CD4-positive, alpha-beta T cell (primary cell): Measurements from ENCODE around the gene RGCC. TPM values are rescaled to one million over a fixed set of nuclear protein-coding genes. Genes with fewer than 3 reads are reported as not detected.
"Not testable (repeated sequence)": the region's sequence is repeated elsewhere in the genome, so short reads cannot be mapped to it uniquely, and the experiment has no call there.

Experiments
- ATAC-seq: fragments of 200-7000 bp; cut with Tn5 transposase; one replicate; pipeline ENCODE4 v1.10.0; 2022; ENCODE audit warnings: mild to moderate bottlenecking; ENCODE audit not compliant: poor library complexity
- CTCF ChIA-PET: fragments of 350-600 bp; sonication (Branson Sonifier 250); formaldehyde crosslinking; loops from one replicate; lab custom pipeline; 2021; ENCODE audit warnings: antibody characterized with exemption, inconsistent platforms; lab: Charles Lee
- POLR2A ChIA-PET: fragments of 350-600 bp; sonication (Branson Sonifier 250); formaldehyde crosslinking; loops from one replicate; lab custom pipeline; 2021; ENCODE audit warnings: antibody characterized with exemption, inconsistent platforms; lab: Charles Lee
- DNase-seq, 14 experiments: peaks; one replicate each; pipeline ENCODE4 v3.0.0-alpha.2; 2013 to 2020; ENCODE audit warnings: mixed read lengths in 2 of 14
- H3K27ac ChIP-seq, 2 donors: one replicate each; pipeline versions ENCODE4 v1.5.1 to v1.7.0; 2013; ENCODE audit warnings: low read length in 2 of 2, low read depth in 1 of 2, mild to moderate bottlenecking in 1 of 2
- H3K27me3 ChIP-seq, 2 experiments: 1 replicate in 1 of 2; 2 replicates in 1 of 2; pipeline versions ENCODE4 v1.6.1 to v1.7.0; 2013; ENCODE audit warnings: low read length in 2 of 2, control low read depth in 1 of 2, mild to moderate bottlenecking in 1 of 2, moderate library complexity in 1 of 2; ENCODE audit not compliant: insufficient read depth in 2 of 2, control insufficient read depth in 1 of 2
- H3K36me3 ChIP-seq: one replicate; pipeline ENCODE4 v1.6.1; 2013; ENCODE audit warnings: low read length, control low read depth; ENCODE audit not compliant: insufficient read depth
- H3K4me1 ChIP-seq: one replicate; pipeline ENCODE4 v1.6.1; 2013; ENCODE audit warnings: low read length, control low read depth; ENCODE audit not compliant: insufficient read depth
- H3K4me3 ChIP-seq: one replicate; pipeline ENCODE4 v1.5.1; 2013; ENCODE audit warnings: mild to moderate bottlenecking, low read length, moderate library complexity
- H3K9me3 ChIP-seq, 2 experiments: 1 replicate in 1 of 2; 2 replicates in 1 of 2; pipeline versions ENCODE4 v1.6.1 to v1.7.0; 2013; ENCODE audit warnings: low read length in 2 of 2, mild to moderate bottlenecking in 2 of 2, control low read depth in 1 of 2, moderate library complexity in 1 of 2; ENCODE audit not compliant: control insufficient read depth in 1 of 2, insufficient read depth in 1 of 2
- H3K27ac Mint-ChIP-seq: one replicate; pipeline ENCODE4 v1.8.0; 2020; ENCODE audit warnings: mixed read lengths
- H3K27me3 Mint-ChIP-seq: one replicate; pipeline ENCODE4 v1.8.0; 2021; ENCODE audit warnings: mixed read lengths
- H3K36me3 Mint-ChIP-seq: one replicate; pipeline ENCODE4 v1.8.0; 2021; ENCODE audit warnings: low read depth, mixed read lengths
- H3K4me1 Mint-ChIP-seq: one replicate; pipeline ENCODE4 v1.8.0; 2021; ENCODE audit warnings: low read depth, mixed read lengths
- H3K4me3 Mint-ChIP-seq: one replicate; pipeline ENCODE4 v1.8.0; 2020; ENCODE audit warnings: mild to moderate bottlenecking, mixed read lengths
- H3K9me3 Mint-ChIP-seq: one replicate; pipeline ENCODE4 v1.8.0; 2020; ENCODE audit warnings: mixed read lengths
- intact Hi-C, 2 experiments: fragments of 100-400 bp; cut with DNase I in 1 of 2; cut with micrococcal nuclease in 1 of 2; formaldehyde crosslinking; loops; one replicate each; pipeline versions ENCODE4 v1.15.1 to v1.9.0; 2023 to 2025; cut with DNase I, micrococcal nuclease
- total RNA-seq, 174 experiments: library from RNA in 2 of 174; stranded (reverse) in 2 of 174; gene quantifications; one replicate each; pipeline ENCODE4 v1.2.3 and lab custom pipeline; 2021 to 2026
- TF ChIP-seq, protein P1 (sequence below): fragments of 200-600 bp; IDR thresholded peaks from one replicate; pipeline ENCODE4 v1.8.0; 2022; ENCODE audit warnings: antibody characterized with exemption, mild to moderate bottlenecking

RGCC gene
- total RNA-seq, 2 experiments from 2014 or later: 752 to 758 TPM

DNA sequence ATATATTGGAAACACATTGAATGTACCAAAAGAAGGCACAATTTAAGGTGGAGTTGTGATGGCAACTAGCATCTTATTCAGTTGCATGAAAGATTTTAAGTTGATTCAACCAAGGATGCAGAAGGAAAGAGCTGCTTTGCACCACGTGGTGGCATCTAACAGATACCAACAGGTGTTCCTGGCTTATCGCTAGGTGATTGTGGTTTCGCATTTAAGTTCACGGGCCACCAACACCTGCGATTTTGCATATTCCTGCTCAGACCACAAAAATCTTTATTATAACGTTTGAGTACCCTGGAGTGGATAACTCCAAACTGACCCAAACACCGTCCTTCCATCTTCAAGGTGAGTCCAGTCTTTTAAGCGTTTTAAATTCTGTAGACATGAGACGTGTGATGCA is 45.3 kb downstream of the RGCC start:
- Histone ChIP-seq H3K27ac (no peak overlapping the region), H3K4me3 (no peak overlapping the region), H3K27me3 (no peaks in the 10 kb centered on the region), H3K4me1 (peaks cover 52% of the 10 kb centered on the region), H3K9me3 (no peaks in the 10 kb centered on the region), H3K36me3 (no peaks in the 10 kb centered on the region)
- H3K36me3 Mint-ChIP-seq: peaks cover 4% of the 10 kb centered on the region
- DNase-seq (peak in 10 of 14 experiments; percentile 14 to 66 (median 38)), ATAC-seq (peak; percentile 74)
- intact Hi-C loops: no loop called here
- TF ChIP-seq, protein P1, sequence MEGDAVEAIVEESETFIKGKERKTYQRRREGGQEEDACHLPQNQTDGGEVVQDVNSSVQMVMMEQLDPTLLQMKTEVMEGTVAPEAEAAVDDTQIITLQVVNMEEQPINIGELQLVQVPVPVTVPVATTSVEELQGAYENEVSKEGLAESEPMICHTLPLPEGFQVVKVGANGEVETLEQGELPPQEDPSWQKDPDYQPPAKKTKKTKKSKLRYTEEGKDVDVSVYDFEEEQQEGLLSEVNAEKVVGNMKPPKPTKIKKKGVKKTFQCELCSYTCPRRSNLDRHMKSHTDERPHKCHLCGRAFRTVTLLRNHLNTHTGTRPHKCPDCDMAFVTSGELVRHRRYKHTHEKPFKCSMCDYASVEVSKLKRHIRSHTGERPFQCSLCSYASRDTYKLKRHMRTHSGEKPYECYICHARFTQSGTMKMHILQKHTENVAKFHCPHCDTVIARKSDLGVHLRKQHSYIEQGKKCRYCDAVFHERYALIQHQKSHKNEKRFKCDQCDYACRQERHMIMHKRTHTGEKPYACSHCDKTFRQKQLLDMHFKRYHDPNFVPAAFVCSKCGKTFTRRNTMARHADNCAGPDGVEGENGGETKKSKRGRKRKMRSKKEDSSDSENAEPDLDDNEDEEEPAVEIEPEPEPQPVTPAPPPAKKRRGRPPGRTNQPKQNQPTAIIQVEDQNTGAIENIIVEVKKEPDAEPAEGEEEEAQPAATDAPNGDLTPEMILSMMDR: no peak
- POLR2A ChIA-PET: interaction anchor here (0.6 to 2.0 kb wide), 5 partner anchors 10 to 44 kb away, joined by 3 to 11 read pairs (median 5); partner anchors contain the start of gene RGCC
- H3K4me3 Mint-ChIP-seq: peak overlapping the region; percentile 44
- H3K4me1 Mint-ChIP-seq: peaks cover 63% of the 10 kb centered on the region
- CTCF ChIA-PET: no interaction called here
- peak overlapping the region; percentile 80 for H3K27ac Mint-ChIP-seq
- no peaks in the 10 kb centered on the region for H3K27me3 Mint-ChIP-seq
- H3K9me3 Mint-ChIP-seq: peaks cover 4% of the 10 kb centered on the region

DNA sequence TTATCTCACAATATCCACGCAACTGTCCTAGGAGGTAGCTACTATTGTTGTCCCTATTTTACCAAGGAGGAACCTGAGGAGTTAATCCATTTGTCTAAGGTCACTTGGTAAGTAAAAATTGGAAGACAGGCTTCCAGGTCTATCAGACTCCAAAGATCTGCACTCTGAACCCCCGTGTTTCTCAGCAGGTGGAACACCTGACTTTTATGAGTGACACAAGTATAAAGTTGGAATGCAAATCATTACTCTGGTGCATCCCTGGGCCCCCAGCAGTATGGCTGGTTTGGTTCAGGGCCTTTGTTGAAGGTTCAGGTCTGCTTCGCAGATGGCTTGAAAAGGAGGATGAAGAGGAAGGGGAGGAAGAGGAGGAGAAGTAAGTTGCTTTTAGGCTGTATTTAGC is 46.0 kb downstream of the RGCC start:
- TF ChIP-seq, protein P1: no peak
- Mint-ChIP-seq H3K36me3 (peaks cover 4% of the 10 kb centered on the region), H3K9me3 (peaks cover 4% of the 10 kb centered on the region), H3K4me1 (peaks cover 56% of the 10 kb centered on the region), H3K4me3 (no peak overlapping the region), H3K27me3 (no peaks in the 10 kb centered on the region), H3K27ac (peak overlapping the region; percentile 80)
- Histone ChIP-seq H3K36me3 (no peaks in the 10 kb centered on the region), H3K27ac (no peak overlapping the region), H3K4me1 (peaks cover 49% of the 10 kb centered on the region), H3K9me3 (no peaks in the 10 kb centered on the region), H3K4me3 (no peak overlapping the region), H3K27me3 (no peaks in the 10 kb centered on the region)
- intact Hi-C loops: no loop called here
- ChIA-PET POLR2A (interaction anchor here (1.1 to 1.2 kb wide), 2 partner anchors 15 to 38 kb away, joined by 3 read pairs; no protein-coding TSS in a partner anchor), CTCF (no interaction called here)
- DNase-seq: no peak
- ATAC-seq: no peak

DNA sequence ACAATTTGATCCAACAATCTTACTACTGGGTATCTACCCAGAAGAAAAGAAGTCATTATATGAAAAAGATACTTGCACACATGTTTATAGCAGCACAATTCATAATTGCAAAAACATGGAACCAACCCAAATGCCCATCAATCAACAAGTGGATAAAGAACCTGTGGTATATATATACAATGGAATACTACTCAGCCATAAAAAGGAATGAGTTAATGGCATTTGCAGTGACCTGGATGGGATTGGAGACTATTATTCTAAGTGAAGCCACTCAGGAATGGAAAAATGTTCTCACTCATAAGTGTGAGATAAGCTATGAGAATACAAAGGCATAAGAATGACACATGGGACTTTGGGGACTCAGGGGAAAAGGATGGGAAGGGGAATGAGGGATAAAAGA is 47.3 kb downstream of the RGCC start:
- H3K27me3 Mint-ChIP-seq, H3K36me3 Mint-ChIP-seq, H3K4me3 Mint-ChIP-seq, DNase-seq, H3K36me3 ChIP-seq, H3K4me3 ChIP-seq, intact Hi-C loops, H3K27ac ChIP-seq, ATAC-seq, H3K9me3 ChIP-seq, H3K27me3 ChIP-seq, H3K9me3 Mint-ChIP-seq, POLR2A ChIA-PET: not testable (repeated sequence)
- H3K4me1 Mint-ChIP-seq: peaks cover 47% of the 10 kb centered on the region
- H3K27ac Mint-ChIP-seq: peak overlapping the region; percentile 37
- CTCF ChIA-PET: interaction anchor here (0.6 kb wide), 1 partner anchor 60 kb away, joined by 3 read pairs; no protein-coding TSS in a partner anchor
- peaks cover 39% of the 10 kb centered on the region for H3K4me1 ChIP-seq
